SU-DHL-6 (cell line): ENCODE data around the gene EPHB1.

Experiments used
- H2AFZ ChIP-seq: fragments of 200-600 bp; sonication (generic); 2 replicates; pipeline ENCODE4 v1.6.1; 2014; ENCODE audit warnings: low read depth, mild to moderate bottlenecking, moderate library complexity, mixed read lengths, antibody characterized with exemption, low read length; ENCODE audit not compliant: severe bottlenecking
- H3F3A ChIP-seq: fragments of 200-600 bp; shearing (Covaris generic); 2 replicates; pipeline ENCODE4 v1.6.0; 2016; ENCODE audit warnings: antibody characterized with exemption, mild to moderate bottlenecking; ENCODE audit not compliant: insufficient read depth
- H3K27ac ChIP-seq: fragments of 200-600 bp; sonication (generic); 2 replicates; pipeline ENCODE4 v1.5.1; 2016; ENCODE audit warnings: low read depth, mild to moderate bottlenecking, low read length, moderate library complexity, mixed read lengths
- H3K27me3 ChIP-seq: fragments of 200-600 bp; sonication (generic), shearing (Covaris generic); 2 replicates; pipeline ENCODE4 v1.6.0; 2014; ENCODE audit warnings: mild to moderate bottlenecking, low read length
- H3K36me3 ChIP-seq: fragments of 200-600 bp; sonication (generic); 2 replicates; pipeline ENCODE4 v1.6.1; 2014; ENCODE audit warnings: mild to moderate bottlenecking, low read length, mixed read lengths
- H3K4me2 ChIP-seq: fragments of 300-600, 200-600 bp; shearing (Covaris generic), sonication (generic); 2 replicates; pipeline ENCODE4 v1.6.0; 2014; ENCODE audit warnings: low read length, low read depth, mild to moderate bottlenecking; ENCODE audit not compliant: poor library complexity, severe bottlenecking
- H3K4me3 ChIP-seq: fragments of 200-600 bp; sonication (generic); 2 replicates; pipeline ENCODE4 v1.5.1; 2014; ENCODE audit warnings: antibody characterized with exemption, low read length, mild to moderate bottlenecking, mixed read lengths; ENCODE audit not compliant: insufficient read depth, poor library complexity, severe bottlenecking
- H3K79me2 ChIP-seq: fragments of 200-600 bp; sonication (generic); 2 replicates; pipeline ENCODE4 v1.6.1; 2014; ENCODE audit warnings: mild to moderate bottlenecking, low read length, moderate library complexity; ENCODE audit not compliant: insufficient read depth
- H3K9ac ChIP-seq: fragments of 200-600 bp; sonication (generic); 2 replicates; pipeline ENCODE4 v1.7.0; 2014; ENCODE audit warnings: mild to moderate bottlenecking, low read length
- H3K9me2 ChIP-seq: fragments of 200-600 bp; sonication (generic); replicated peaks from 2 replicates; pipeline ENCODE4 v1.6.1; 2014; ENCODE audit warnings: low read length; ENCODE audit not compliant: insufficient read depth
- H3K9me3 ChIP-seq: fragments of 200-600 bp; sonication (generic); 2 replicates; pipeline ENCODE4 v1.6.1; 2014; ENCODE audit warnings: low read length, mixed read lengths; ENCODE audit not compliant: insufficient read depth
- H4K20me1 ChIP-seq: fragments of 200-600 bp; sonication (generic); 2 replicates; pipeline ENCODE4 v1.6.1; 2014; ENCODE audit warnings: low read depth, mild to moderate bottlenecking, antibody characterized with exemption, low read length, moderate library complexity, mixed read lengths
- CTCF ChIP-seq: fragments of 200-600 bp; sonication (generic); IDR thresholded peaks from one replicate; pipeline ENCODE4 v1.5.1; 2017; ENCODE audit warnings: antibody characterized with exemption, mild to moderate bottlenecking, low read length, moderate library complexity; ENCODE audit not compliant: insufficient read depth, poor library complexity, severe bottlenecking
- EZH2phosphoT487 ChIP-seq: fragments of 200-600 bp; sonication (generic), shearing (Covaris generic); conservative IDR thresholded peaks from 2 replicates; pipeline ENCODE4 v1.6.1; 2018; ENCODE audit warnings: mild to moderate bottlenecking, antibody characterized with exemption, low read length, moderate library complexity, mixed read lengths

Gene EPHB1

GRCh38 chr3:134904776-134905646 is 110.0 kb downstream of the EPHB1 start:
- Histone ChIP-seq H3K9me3 (no peaks in the 10 kb centered on the region), H4K20me1 (no peaks in the 10 kb centered on the region), H3K27ac (no peak overlapping the region), H3K4me3 (no peak overlapping the region), H3K36me3 (no peaks in the 10 kb centered on the region), H3K9me2 (no peaks in the 10 kb centered on the region), H3F3A (no peaks in the 10 kb centered on the region), H3K4me2 (no peak overlapping the region), H3K27me3 (no peaks in the 10 kb centered on the region), H3K9ac (no peak overlapping the region), H3K79me2 (no peaks in the 10 kb centered on the region), H2AFZ (no peak overlapping the region)
- TF ChIP-seq CTCF, result no peak
- TF ChIP-seq EZH2phosphoT487, result no peak

- H3K9me2 ChIP-seq, result no peaks in the 10 kb centered on the region
- no peaks in the 10 kb centered on the region for H4K20me1 ChIP-seq
- no peak overlapping the region for H3K4me2 ChIP-seq
- no peaks in the 10 kb centered on the region for H3K79me2 ChIP-seq
- H3K27me3 ChIP-seq, result no peaks in the 10 kb centered on the region
- H3K36me3 ChIP-seq, result no peaks in the 10 kb centered on the region
- H3K4me3 ChIP-seq, result no peak overlapping the region
- no peaks in the 10 kb centered on the region for H3F3A ChIP-seq
- H3K27ac ChIP-seq, result no peak overlapping the region
- H3K9me3 ChIP-seq, result no peaks in the 10 kb centered on the region
- H3K9ac ChIP-seq, result no peak overlapping the region
- TF ChIP-seq EZH2phosphoT487 (no peak), CTCF (no peak)
- H2AFZ ChIP-seq, result no peak overlapping the region
These were observed 110.5 kb downstream of the EPHB1 start for GRCh38 chr3:134905647-134905935.

GRCh38 chr3:134908271-134908670 is 113.2 kb downstream of the EPHB1 start:
- Histone ChIP-seq H3K79me2 (no peaks in the 10 kb centered on the region), H3K9ac (no peak overlapping the region), H3K27ac (no peak overlapping the region), H3K27me3 (no peaks in the 10 kb centered on the region), H3K9me2 (no peaks in the 10 kb centered on the region), H4K20me1 (no peaks in the 10 kb centered on the region), H3K4me2 (no peak overlapping the region), H2AFZ (no peak overlapping the region), H3K36me3 (no peaks in the 10 kb centered on the region), H3K4me3 (no peak overlapping the region), H3F3A (no peaks in the 10 kb centered on the region), H3K9me3 (no peaks in the 10 kb centered on the region)
- TF ChIP-seq CTCF (no peak), EZH2phosphoT487 (no peak)
